HEK293 (cell line): ENCODE measurements around the gene LIN54.

Experiments used
- CTCF ChIP-seq: fragments of 450-650 bp; formaldehyde crosslinking; IDR thresholded peaks from 2 replicates; pipeline ENCODE4 v1.5.1; 2016; ENCODE audit warnings: missing biosample characterization, missing genetic modification characterization
- ELK4 ChIP-seq: IDR thresholded peaks from 2 replicates; pipeline ENCODE4 v1.6.1; 2011; ENCODE audit warnings: mild to moderate bottlenecking, low read depth, low read length, borderline replicate concordance
- MYNN ChIP-seq: fragments of 450-650 bp; formaldehyde crosslinking; IDR thresholded peaks from 2 replicates; pipeline ENCODE4 v1.5.1; 2016; ENCODE audit warnings: missing biosample characterization, missing genetic modification characterization, borderline replicate concordance
- WT1 ChIP-seq: fragments of 450-650 bp; formaldehyde crosslinking; IDR thresholded peaks from 2 replicates; pipeline ENCODE4 v1.5.1; 2016; ENCODE audit warnings: missing biosample characterization, missing genetic modification characterization
- ZNF114 ChIP-seq: fragments of 450-650 bp; formaldehyde crosslinking; IDR thresholded peaks from 2 replicates; pipeline ENCODE4 v1.5.0; 2017; ENCODE audit warnings: missing biosample characterization, missing genetic modification characterization
- ZNF175 ChIP-seq: fragments of 450-650 bp; formaldehyde crosslinking; IDR thresholded peaks from 2 replicates; pipeline ENCODE4 v1.5.1; 2016; ENCODE audit warnings: missing biosample characterization, missing genetic modification characterization
- ZNF510 ChIP-seq: fragments of 450-650 bp; formaldehyde crosslinking; IDR thresholded peaks from 2 replicates; pipeline ENCODE4 v1.5.1; 2018; ENCODE audit warnings: mild to moderate bottlenecking, missing genetic modification characterization, missing biosample characterization; ENCODE audit not compliant: insufficient replicate concordance
- ZNF530 ChIP-seq: fragments of 450-650 bp; formaldehyde crosslinking; IDR thresholded peaks from 2 replicates; pipeline ENCODE4 v1.5.1; 2016; ENCODE audit warnings: low read depth, missing biosample characterization, missing genetic modification characterization
- ZNF560 ChIP-seq: fragments of 450-650 bp; formaldehyde crosslinking; IDR thresholded peaks from 2 replicates; pipeline ENCODE4 v1.5.1; 2017; ENCODE audit warnings: missing biosample characterization, missing genetic modification characterization, borderline replicate concordance
- ZNF768 ChIP-seq: fragments of 450-650 bp; formaldehyde crosslinking; IDR thresholded peaks from 2 replicates; pipeline ENCODE4 v1.5.1; 2018; ENCODE audit warnings: missing biosample characterization, mild to moderate bottlenecking, missing genetic modification characterization

- TF ChIP-seq ZNF175 (no peak), ZNF768 (no peak), WT1 (tag by site-specific recombination) (no peak), ZNF510 (tag by site-specific recombination) (no peak), ZNF560 (tag by site-specific recombination) (no peak), ZNF114 (no peak), CTCF (tag by site-specific recombination) (no peak), ZNF530 (tag by site-specific recombination) (no peak), MYNN (tag by site-specific recombination) (no peak), ELK4 (no peak)
Observed at GRCh38 chr4:83024233-83024632, 13.6 kb upstream of the LIN54 start.
